GM21447 (cell line): ENCODE measurements around the gene NOTCH1.

Source experiments
- ATAC-seq: cut with Tn5 transposase; IDR thresholded peaks from one replicate; pipeline ENCODE4 v1.9.1; 2021; ENCODE audit not compliant: unreplicated experiment

NOTCH1 gene

GRCh38 chr9:136545965-136546696 lies at the start of gene NOTCH1:
Gene NOTCH1 (minus strand): TSS chr9:136546048. CDS start chr9:136545786, 262 bp downstream.
- peak; percentile 58 for ATAC-seq

GRCh38 chr9:136594492-136594891 lies 48.6 kb upstream of the NOTCH1 start:
- no peak for ATAC-seq

- no peak for ATAC-seq
Measured at GRCh38 chr9:136593581-136593980, 47.7 kb upstream of the NOTCH1 start.

GRCh38 chr9:136592666-136593065 lies 46.8 kb upstream of the NOTCH1 start:
- ATAC-seq: no peak

GRCh38 chr9:136590821-136591752 lies 45.2 kb upstream of the NOTCH1 start:
- no peak for ATAC-seq

- ATAC-seq: no peak
Measured at GRCh38 chr9:136589766-136590763, 44.2 kb upstream of the NOTCH1 start.

GRCh38 chr9:136588663-136589464 lies 43.0 kb upstream of the NOTCH1 start:
- no peak for ATAC-seq

GRCh38 chr9:136587944-136588662 lies 42.3 kb upstream of the NOTCH1 start:
- ATAC-seq: no peak

- no peak for ATAC-seq
Measured at GRCh38 chr9:136587145-136587943, 41.5 kb upstream of the NOTCH1 start.

- no peak for ATAC-seq
Measured at GRCh38 chr9:136586391-136586953, 40.6 kb upstream of the NOTCH1 start.

GRCh38 chr9:136585531-136586120 lies 39.8 kb upstream of the NOTCH1 start:
- ATAC-seq: no peak

GRCh38 chr9:136584934-136585333 lies 39.1 kb upstream of the NOTCH1 start:
- ATAC-seq: no peak

- no peak for ATAC-seq
Measured at GRCh38 chr9:136584401-136584932, 38.6 kb upstream of the NOTCH1 start.

GRCh38 chr9:136582977-136583735 lies 37.3 kb upstream of the NOTCH1 start:
- no peak for ATAC-seq

GRCh38 chr9:136581614-136582447 lies 36.0 kb upstream of the NOTCH1 start:
- ATAC-seq: no peak
